ENCODE data around the gene PRKCE.

Gene PRKCE

GRCh38 chr2:46013726-46014125 is 362.3 kb downstream of the PRKCE start:
- Histone ChIP-seq H3K4me3 (ENCODE audit: insufficient read length, low read depth) (no peak overlapping the region), H3K9ac (ENCODE audit: insufficient read length, low read depth) (no peak overlapping the region), H3K4me1 (ENCODE audit: insufficient read depth, insufficient read length) (peaks cover 2% of the 10 kb centered on the region), H3K9me3 (ENCODE audit: insufficient read depth, low read length) (no peaks in the 10 kb centered on the region), H3K36me3 (ENCODE audit: insufficient read depth, insufficient read length, low read length) (no peaks in the 10 kb centered on the region), H3K27me3 (ENCODE audit: insufficient read depth, insufficient read length) (no peaks in the 10 kb centered on the region)
- TF ChIP-seq SUZ12 (IDR thresholded peaks at IDR 0.05; ENCODE audit: extremely low read depth, insufficient read depth, insufficient read length) = no peak
- TF ChIP-seq YY1 (IDR thresholded peaks at IDR 0.05; ENCODE audit: insufficient read depth, insufficient read length) = no peak
- TF ChIP-seq ZNF274 (IDR thresholded peaks at IDR 0.05; ENCODE audit: low read depth, low read length) = no peak
- DNase-seq (ENCODE audit: low read depth, low spot score) = no peak

DNA sequence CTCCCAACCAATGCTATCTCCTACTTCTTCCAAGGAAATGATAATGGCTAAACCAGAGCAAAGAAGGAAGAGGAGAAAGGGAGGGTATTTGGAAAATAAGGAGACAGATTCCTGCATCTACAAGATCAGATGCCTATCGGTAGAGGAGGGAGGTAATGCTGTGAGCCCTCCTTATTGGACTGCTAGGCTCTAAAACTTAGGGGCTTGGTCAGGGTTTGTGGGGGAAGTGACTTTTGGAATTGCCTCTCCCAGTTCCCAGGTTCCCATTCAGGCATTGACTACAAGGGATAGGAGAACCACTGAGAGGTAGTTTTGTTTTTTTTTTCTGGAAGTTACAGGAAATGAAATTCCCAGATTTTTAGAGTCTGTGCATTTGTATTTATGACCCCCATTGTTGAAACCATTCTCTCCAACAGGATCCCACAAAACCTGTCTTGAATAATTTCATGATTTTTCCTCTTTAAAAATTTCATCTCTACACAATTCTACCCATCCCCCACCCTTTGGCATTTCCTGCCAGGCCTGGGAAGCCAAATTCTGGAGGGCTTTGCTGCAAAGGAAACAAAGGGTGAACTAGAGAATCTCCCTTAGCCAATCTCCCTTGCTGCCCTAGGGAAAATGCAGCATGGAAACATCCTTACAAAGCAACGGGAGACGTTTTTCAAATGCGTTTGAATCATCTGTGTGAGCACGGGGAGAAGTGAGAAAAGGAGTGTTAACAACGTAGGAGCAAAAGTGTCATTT is 363.6 kb downstream of the PRKCE start:
- Histone ChIP-seq H3K36me3 (ENCODE audit: insufficient read depth, insufficient read length, low read length) (no peaks in the 10 kb centered on the region), H3K4me1 (ENCODE audit: insufficient read depth, insufficient read length) (peaks cover 2% of the 10 kb centered on the region), H3K9me3 (ENCODE audit: insufficient read depth, low read length) (no peaks in the 10 kb centered on the region), H3K4me3 (ENCODE audit: insufficient read length, low read depth) (no peak overlapping the region), H3K27me3 (ENCODE audit: insufficient read depth, insufficient read length) (no peaks in the 10 kb centered on the region), H3K9ac (ENCODE audit: insufficient read length, low read depth) (no peak overlapping the region)
- no peak for TF ChIP-seq YY1 (IDR thresholded peaks at IDR 0.05; ENCODE audit: insufficient read depth, insufficient read length)
- no peak for TF ChIP-seq ZNF274 (IDR thresholded peaks at IDR 0.05; ENCODE audit: low read depth, low read length)
- TF ChIP-seq SUZ12 (IDR thresholded peaks at IDR 0.05; ENCODE audit: extremely low read depth, insufficient read depth, insufficient read length) = no peak
- peak; percentile 81 for DNase-seq (ENCODE audit: low read depth, low spot score)

GRCh38 chr2:46015671-46016070 is 364.2 kb downstream of the PRKCE start:
- no peak for DNase-seq (ENCODE audit: low read depth, low spot score)
- no peak for TF ChIP-seq YY1 (IDR thresholded peaks at IDR 0.05; ENCODE audit: insufficient read depth, insufficient read length)
- TF ChIP-seq SUZ12 (IDR thresholded peaks at IDR 0.05; ENCODE audit: extremely low read depth, insufficient read depth, insufficient read length) = no peak
- no peak for TF ChIP-seq ZNF274 (IDR thresholded peaks at IDR 0.05; ENCODE audit: low read depth, low read length)
- Histone ChIP-seq H3K9ac (ENCODE audit: insufficient read length, low read depth) (no peak overlapping the region), H3K4me3 (ENCODE audit: insufficient read length, low read depth) (no peak overlapping the region), H3K9me3 (ENCODE audit: insufficient read depth, low read length) (no peaks in the 10 kb centered on the region), H3K36me3 (ENCODE audit: insufficient read depth, insufficient read length, low read length) (no peaks in the 10 kb centered on the region), H3K27me3 (ENCODE audit: insufficient read depth, insufficient read length) (no peaks in the 10 kb centered on the region), H3K4me1 (ENCODE audit: insufficient read depth, insufficient read length) (peaks cover 2% of the 10 kb centered on the region)

- H3K36me3 ChIP-seq (ENCODE audit: insufficient read depth, insufficient read length, low read length) = no peaks in the 10 kb centered on the region
- DNase-seq (ENCODE audit: low read depth, low spot score) = no peak
- no peak overlapping the region for H3K9ac ChIP-seq (ENCODE audit: insufficient read length, low read depth)
- no peaks in the 10 kb centered on the region for H3K27me3 ChIP-seq (ENCODE audit: insufficient read depth, insufficient read length)
- TF ChIP-seq ZNF274 (IDR thresholded peaks at IDR 0.05; ENCODE audit: low read depth, low read length) (no peak), YY1 (IDR thresholded peaks at IDR 0.05; ENCODE audit: insufficient read depth, insufficient read length) (no peak), SUZ12 (IDR thresholded peaks at IDR 0.05; ENCODE audit: extremely low read depth, insufficient read depth, insufficient read length) (no peak)
- peaks cover 2% of the 10 kb centered on the region for H3K4me1 ChIP-seq (ENCODE audit: insufficient read depth, insufficient read length)
- no peaks in the 10 kb centered on the region for H3K9me3 ChIP-seq (ENCODE audit: insufficient read depth, low read length)
- no peak overlapping the region for H3K4me3 ChIP-seq (ENCODE audit: insufficient read length, low read depth)
These were observed 364.6 kb downstream of the PRKCE start for GRCh38 chr2:46016091-46016490.

- Histone ChIP-seq H3K4me3 (ENCODE audit: insufficient read length, low read depth) (no peak overlapping the region), H3K9me3 (ENCODE audit: insufficient read depth, low read length) (no peaks in the 10 kb centered on the region), H3K27me3 (ENCODE audit: insufficient read depth, insufficient read length) (no peaks in the 10 kb centered on the region), H3K36me3 (ENCODE audit: insufficient read depth, insufficient read length, low read length) (no peaks in the 10 kb centered on the region), H3K4me1 (ENCODE audit: insufficient read depth, insufficient read length) (peaks cover 2% of the 10 kb centered on the region), H3K9ac (ENCODE audit: insufficient read length, low read depth) (no peak overlapping the region)
- DNase-seq (ENCODE audit: low read depth, low spot score) = no peak
- TF ChIP-seq YY1 (IDR thresholded peaks at IDR 0.05; ENCODE audit: insufficient read depth, insufficient read length) (no peak), SUZ12 (IDR thresholded peaks at IDR 0.05; ENCODE audit: extremely low read depth, insufficient read depth, insufficient read length) (no peak), ZNF274 (IDR thresholded peaks at IDR 0.05; ENCODE audit: low read depth, low read length) (no peak)
These were observed 367.5 kb downstream of the PRKCE start for GRCh38 chr2:46018773-46019591.

DNA sequence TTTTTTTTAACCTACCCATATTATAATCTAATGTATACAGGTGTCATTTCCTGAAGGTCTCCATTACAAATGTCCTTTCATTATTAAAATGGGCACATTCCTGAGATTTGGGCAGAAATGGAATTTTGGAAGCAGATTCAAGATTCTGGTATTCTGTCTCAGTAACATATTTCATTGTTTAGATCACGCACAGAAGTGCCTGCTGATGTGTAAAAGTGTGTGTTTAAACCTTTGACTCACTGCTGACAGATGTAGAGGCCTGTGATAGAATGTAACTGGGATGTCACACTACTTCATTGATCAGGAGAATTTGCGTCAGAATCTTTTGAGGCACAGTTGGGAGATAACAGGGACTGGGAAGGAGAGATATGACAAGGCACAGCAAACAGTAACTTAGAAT is 368.9 kb downstream of the PRKCE start:
- Histone ChIP-seq H3K4me3 (ENCODE audit: insufficient read length, low read depth) (no peak overlapping the region), H3K9ac (ENCODE audit: insufficient read length, low read depth) (no peak overlapping the region), H3K27me3 (ENCODE audit: insufficient read depth, insufficient read length) (no peaks in the 10 kb centered on the region), H3K36me3 (ENCODE audit: insufficient read depth, insufficient read length, low read length) (no peaks in the 10 kb centered on the region), H3K4me1 (ENCODE audit: insufficient read depth, insufficient read length) (peaks cover 2% of the 10 kb centered on the region), H3K9me3 (ENCODE audit: insufficient read depth, low read length) (no peaks in the 10 kb centered on the region)
- DNase-seq (ENCODE audit: low read depth, low spot score) = no peak
- TF ChIP-seq ZNF274 (IDR thresholded peaks at IDR 0.05; ENCODE audit: low read depth, low read length) (no peak), YY1 (IDR thresholded peaks at IDR 0.05; ENCODE audit: insufficient read depth, insufficient read length) (no peak), SUZ12 (IDR thresholded peaks at IDR 0.05; ENCODE audit: extremely low read depth, insufficient read depth, insufficient read length) (no peak)

All from NT2/D1 (cell line).